Skin epidermis (tissue), 12 donors: ENCODE data around the gene ADAM12.
"Not testable (repeated sequence)": the region's sequence is repeated elsewhere in the genome, so short reads cannot be mapped to it uniquely, and the experiment has no call there.

Source experiments
- H3K27ac ChIP-seq, 21 experiments: fragments of 200-600 bp; sonication (generic) in 11 of 21; one replicate each; pipeline ENCODE4 v1.5.0; 2020; ENCODE audit warnings: mild to moderate bottlenecking in 3 of 21, inconsistent platforms in 2 of 21, moderate library complexity in 2 of 21
- H3K4me3 ChIP-seq, 7 experiments: fragments of 200-600 bp; sonication (generic) in 2 of 7; one replicate each; pipeline ENCODE4 v1.5.0; 2020; ENCODE audit warnings: inconsistent platforms in 2 of 7, mild to moderate bottlenecking in 2 of 7, moderate library complexity in 1 of 7

The ADAM12 gene

DNA sequence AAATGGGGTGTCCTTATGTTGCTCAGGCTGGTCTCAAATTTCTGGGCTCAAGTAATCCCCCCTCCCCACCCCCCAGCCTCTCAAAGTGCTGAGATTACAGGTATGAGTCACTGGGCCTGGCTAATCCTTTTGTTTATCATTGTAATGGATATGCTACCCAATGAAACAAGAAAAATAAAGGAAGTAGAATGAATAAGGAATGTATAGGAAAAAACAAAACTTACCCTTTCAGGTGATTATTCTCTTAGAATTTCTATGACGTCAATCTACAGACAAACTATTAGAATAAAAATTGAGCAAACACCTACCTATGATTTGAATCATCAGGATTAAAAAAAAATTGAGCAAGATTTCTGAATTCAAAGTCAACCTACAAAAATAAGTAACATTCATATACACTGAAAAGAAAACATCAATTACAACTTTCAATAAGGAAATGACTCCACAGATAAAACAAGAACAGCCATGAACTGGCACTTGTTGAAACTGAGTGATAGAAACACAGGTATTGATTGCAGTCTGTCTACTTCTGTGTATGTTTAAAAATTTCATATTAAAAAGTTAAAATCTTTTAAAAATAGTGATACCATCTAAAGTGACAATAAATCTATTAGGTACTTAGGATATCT is 12.2 kb downstream of the ADAM12 start:
- Histone ChIP-seq H3K4me3 (no peak overlapping the region), H3K27ac (no peak overlapping the region)

DNA sequence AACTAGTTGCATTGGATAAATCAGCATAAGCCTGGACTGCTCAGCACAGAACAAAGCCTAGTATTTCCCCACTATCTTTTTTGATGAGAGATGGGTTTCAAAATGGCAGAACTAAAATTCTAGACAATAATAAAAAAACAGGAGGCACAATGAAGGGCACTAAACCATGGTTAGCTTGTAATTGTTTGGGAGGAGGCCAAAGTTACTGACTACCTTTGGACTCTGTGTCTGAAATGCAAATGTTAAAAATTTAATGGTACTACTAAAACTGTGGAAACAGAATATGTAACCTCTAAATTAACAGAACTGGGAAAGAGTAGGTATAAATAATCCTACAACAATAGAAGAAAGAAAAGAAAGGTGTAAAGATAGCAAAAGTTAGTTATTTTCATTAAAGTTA is 13.0 kb downstream of the ADAM12 start:
- no peak overlapping the region for H3K27ac ChIP-seq

DNA sequence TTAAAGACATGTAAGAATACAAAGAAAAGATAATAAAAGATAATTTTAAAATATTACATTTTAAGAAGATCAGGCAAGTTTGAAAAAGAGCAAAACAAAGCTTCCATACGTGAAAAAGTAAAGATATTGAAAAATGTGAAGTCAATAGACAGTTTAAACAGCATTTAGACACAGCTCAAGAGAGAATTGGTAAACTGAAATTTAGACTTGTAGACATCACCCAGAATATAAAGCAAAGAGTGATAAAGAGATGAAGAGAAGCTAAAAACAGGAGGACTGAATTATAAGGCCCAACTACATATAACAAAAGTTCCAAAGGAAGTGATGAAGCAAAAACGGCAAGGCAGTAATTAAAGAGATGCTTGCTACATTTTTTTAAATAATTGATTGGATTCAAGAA is 13.8 kb downstream of the ADAM12 start:
- Histone ChIP-seq H3K4me3 (no peak overlapping the region), H3K27ac (no peak overlapping the region)

More for the DNA sequence above, 13.0 kb downstream of the ADAM12 start:
- H3K4me3 ChIP-seq: no peak overlapping the region

DNA sequence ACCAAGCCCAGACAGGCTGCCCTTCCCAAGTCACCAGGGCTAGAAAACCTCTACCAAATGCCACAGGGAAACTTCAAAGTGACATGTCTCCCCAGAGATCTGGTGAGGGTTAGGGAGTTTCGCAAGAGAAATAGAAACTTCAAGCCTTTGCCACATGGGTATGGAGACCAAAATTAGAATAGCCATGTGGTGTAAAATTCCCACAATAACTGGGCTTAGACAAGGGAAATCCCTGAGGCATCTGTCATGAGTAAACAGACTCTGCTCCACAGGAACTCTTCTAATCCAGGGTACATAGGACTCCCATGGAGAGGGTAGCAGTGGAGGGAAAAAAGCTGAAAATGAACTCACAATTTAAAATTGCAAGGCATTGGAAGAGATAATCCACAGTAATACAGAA is 14.3 kb downstream of the ADAM12 start:
- Histone ChIP-seq H3K4me3 (no peak overlapping the region), H3K27ac (peak overlapping the region in 2 of 21 experiments; percentile 18 to 31)

DNA sequence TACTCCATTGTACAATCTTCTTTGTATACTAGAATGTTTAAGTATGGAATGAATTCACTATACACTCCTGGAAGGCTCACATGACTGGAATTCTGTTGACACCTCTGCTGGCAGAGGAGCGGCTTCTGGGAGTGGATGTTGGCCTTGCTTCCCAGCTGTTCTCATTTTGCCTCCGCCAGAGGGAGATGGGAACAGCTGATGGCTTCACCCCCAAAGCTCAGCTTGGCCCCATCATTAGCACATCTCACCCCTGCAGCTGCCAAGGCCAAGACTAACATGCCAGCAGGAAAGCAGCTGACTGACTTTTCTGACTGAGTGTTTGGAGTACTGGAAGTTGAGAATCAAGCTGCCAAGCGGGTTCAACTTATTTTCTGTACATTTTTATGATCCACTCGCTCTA is 15.1 kb downstream of the ADAM12 start:
- Histone ChIP-seq H3K4me3 (no peak overlapping the region), H3K27ac (peak overlapping the region in 3 of 21 experiments; percentile 18 to 61 (median 40))

DNA sequence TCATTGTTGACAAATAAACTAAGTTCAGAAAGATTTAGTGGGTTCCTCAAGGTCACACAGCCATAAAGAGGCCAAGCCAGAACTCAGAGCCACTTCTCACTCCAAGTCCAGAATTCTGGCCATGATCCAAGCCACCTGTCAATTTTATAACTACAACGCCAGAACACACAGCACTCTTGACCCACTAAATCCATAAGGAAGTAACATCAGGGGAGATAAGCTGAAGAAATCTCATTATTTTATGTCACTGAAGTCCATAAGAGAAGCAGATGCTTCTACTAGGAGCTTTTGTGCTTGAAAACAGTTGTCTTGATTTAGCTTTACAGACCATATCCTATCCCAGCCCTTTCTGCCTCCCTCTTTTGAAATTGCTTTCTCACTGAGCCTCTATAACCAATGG is 15.9 kb downstream of the ADAM12 start:
- no peak overlapping the region for H3K27ac ChIP-seq
- no peak overlapping the region for H3K4me3 ChIP-seq

DNA sequence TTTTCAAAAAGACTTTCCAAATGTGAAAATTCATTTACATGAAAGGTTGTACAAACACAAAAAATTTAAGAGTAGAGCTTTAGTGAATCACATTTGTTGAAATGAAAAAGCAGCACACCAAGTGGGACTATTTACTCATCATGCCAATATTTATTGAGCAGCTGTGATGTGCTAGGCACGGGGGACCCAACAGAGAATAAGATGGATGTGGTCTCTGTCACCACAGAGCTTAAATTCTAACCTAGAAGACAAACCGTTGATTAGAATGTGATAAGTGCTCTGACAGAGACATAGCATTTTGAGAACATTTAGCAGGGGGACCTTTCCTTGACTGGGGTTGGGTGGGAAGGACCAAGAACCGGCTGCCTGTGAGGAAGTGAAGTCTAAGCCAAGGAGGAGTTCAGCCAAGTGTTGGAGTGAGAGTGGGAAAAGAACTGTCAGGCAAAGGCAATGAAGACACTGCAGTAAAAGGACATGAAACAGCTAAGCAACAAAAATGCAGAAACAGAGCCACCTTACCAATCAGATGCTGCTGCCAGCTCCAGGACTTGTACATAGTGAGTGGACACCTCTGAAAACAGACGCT is 19.1 kb downstream of the ADAM12 start:
- Histone ChIP-seq H3K27ac (no peak overlapping the region), H3K4me3 (no peak overlapping the region)

DNA sequence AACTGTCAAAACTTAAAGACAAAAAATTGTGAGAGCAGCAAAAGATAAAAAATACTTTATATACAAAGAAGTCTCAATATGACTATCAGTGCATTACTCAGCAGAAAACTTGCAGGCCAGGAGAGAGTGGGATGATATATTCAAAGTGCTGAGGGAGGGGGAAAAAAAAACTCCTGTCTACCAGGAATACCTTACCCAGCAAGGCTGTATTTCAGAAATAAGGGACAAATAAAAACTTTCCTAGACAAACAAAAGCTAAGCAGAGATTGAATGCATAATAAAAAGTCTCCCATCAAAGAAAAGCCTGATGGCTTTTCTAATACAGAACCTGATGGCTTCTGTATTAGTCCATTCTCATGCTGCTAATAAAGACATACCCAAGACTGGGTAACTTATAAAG is 31.1 kb downstream of the ADAM12 start:
- no peak overlapping the region for H3K4me3 ChIP-seq
- H3K27ac ChIP-seq: no peak overlapping the region

DNA sequence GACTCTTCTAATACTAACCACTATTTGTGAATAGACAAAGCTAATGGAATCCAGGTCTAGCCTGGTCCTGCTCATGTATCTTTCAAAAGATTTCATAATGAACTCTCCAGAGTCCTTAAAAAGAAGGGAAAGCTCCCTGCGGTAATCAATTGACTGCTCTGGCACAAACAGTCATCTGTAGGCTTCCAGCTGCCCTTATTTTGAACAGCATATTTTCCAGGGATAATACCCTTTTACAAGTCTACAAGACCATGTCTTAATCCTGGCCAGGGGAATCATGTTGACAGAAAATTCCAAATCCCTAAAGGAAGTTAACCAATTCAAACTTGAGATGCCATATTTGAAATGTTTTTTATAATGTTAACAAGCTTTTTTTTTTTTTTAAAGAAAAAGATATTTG is 34.6 kb downstream of the ADAM12 start:
- H3K4me3 ChIP-seq: no peak overlapping the region
- H3K27ac ChIP-seq: no peak overlapping the region

DNA sequence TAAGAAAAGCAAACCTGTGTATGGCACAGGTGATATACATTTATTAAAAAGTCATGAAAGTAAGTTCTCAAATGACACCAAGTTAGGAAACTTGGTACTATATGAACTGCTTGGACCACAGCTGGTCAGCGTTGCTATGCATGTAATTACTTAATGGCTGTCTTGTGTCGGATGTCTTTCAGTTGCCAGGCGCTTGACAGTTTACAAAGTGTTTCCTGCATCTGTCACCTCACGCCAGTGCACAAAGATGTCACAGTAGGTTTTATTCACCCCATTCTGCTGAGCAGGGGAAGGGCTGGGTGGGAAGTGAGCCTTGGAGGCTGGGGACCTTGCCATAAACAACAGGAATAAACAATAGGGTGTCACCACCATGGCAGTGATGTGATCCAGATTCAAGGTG is 35.8 kb downstream of the ADAM12 start:
- H3K4me3 ChIP-seq: no peak overlapping the region
- no peak overlapping the region for H3K27ac ChIP-seq

DNA sequence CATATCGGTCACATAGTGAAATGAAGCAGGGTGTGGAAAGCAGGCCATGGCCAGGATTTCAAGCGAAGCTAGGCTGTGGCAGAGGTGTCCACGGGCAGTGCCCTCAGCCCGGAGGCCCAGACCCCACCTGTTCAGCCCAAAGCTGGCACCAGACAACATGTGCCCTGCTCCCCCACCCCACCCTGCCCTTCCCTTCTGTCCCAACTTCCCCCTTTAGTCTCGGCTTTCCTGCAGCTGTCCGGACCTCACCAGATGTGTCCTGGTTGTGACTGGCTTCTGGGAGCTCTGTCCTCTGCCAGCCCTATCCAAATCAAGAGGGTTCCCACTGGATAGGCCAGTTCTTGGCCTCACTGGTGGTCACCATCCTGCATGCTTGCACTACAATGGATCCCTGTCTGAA is 37.3 kb downstream of the ADAM12 start:
- H3K4me3 ChIP-seq: no peak overlapping the region
- peak overlapping the region in 1 of 21 experiments; percentile 6 for H3K27ac ChIP-seq

DNA sequence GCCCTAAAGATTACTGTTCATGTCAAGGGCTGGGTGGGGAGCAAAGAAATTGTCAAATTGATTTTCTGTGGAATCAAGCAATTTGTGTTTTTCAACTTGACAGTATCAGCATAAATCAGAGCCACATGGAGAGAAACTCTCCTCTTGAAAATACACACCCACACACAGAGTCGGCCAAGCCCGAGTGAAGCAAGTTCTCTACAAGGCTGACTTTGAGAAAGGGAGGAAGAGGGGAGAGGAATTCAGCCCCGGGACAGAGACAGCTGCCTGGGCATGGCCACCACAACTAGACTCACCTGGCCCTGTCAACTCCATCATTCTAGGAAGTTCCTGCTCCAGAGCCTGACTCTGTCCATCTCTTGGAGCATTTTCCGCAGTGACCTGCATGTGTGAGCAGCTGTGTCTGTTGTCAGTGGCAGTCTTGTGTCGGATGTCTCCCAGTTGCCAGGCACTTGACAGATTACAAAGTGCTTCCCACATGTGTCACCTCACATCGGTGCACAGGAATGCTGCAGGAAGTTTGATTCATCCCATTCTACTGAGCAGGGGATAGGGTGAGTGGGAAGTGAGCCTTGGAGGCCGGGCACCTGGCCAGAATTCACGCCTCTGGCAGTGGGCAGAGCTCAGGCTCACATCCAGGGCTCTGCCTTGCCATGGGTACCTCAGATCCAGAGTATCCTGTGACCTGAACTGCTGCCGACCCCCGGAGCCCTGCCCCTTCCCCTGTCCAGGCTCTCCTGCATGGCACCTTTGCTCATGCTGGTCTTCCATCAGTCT is 37.9 kb downstream of the ADAM12 start:
- Histone ChIP-seq H3K4me3 (no peak overlapping the region), H3K27ac (peak overlapping the region in 3 of 21 experiments; percentile 6 to 7 (median 6))

DNA sequence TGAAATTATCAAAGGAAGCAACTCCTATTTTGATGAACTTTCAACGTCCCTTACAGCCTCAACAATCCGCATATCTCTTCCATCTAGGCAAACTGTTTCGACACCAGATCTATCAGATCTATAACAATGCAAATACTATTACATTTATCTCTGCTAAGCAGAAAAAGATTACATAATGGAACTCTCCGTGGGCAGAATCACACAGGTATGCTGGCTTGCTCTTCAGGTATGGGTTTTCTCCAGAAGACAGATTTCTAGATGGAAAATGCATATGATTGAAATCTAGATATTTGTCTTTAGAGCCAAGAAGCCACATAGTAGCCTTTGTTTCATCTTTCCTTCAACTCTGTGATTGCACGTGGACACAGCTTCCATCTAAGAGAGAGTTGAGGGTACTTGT is 38.6 kb downstream of the ADAM12 start:
- Histone ChIP-seq H3K27ac (peak overlapping the region in 1 of 21 experiments; percentile 6), H3K4me3 (no peak overlapping the region)

DNA sequence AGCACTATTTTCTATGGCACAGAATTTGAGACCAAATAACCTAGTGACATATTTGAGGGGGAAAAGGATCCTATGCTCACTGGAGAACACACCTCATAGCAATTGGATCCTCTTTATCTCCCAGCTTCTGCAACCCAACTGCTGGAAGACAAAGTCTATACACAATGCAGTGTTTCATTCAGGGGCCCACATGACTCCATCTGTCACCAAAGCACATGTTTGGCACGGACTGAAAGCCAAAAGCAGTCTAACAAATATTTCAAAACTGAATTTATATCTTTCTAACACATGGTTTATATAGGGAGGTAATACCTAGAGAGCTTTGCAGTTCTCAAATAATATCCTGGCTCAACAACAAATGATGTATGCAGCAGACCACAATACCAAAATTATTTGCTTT is 39.2 kb downstream of the ADAM12 start:
- H3K4me3 ChIP-seq: no peak overlapping the region
- H3K27ac ChIP-seq: no peak overlapping the region

DNA sequence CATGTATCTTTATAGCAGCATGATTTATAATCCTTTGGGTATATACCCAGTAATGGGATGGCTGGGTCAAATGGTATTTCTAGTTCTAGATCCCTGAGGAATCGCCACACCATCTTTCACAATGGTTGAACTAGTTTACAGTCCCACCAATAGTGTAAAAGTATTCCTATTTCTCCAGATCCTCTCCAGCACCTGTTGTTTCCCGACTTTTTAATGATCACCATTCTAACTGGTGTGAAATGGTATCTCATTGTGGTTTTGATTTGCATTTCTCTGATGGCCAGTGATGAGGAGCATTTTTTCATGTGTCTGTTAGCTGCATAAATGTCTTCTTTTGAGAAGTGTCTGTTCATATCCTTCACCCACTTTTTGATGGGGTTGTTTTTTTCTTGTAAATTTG is 44.8 kb downstream of the ADAM12 start:
- not testable (repeated sequence) for H3K4me3 ChIP-seq, H3K27ac ChIP-seq

DNA sequence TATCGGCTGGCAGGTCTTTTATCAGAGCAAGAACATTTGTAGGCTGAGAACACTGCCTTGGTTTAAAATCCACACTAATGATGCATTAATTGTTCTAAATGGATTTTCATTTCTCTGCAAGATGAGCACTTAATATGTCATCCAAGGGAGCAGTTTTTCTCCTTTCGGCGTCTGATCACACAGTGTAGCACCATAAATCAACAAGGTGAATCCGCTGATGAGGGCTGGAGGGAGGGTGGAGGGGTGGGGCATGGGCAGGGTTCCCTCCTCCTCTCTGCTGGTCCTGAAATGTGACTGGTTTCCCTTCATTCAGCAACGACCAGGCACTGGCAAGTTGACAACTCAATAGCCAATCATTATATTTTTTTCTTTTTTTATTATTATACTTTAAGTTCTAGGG is 45.6 kb downstream of the ADAM12 start:
- H3K4me3 ChIP-seq: no peak overlapping the region
- no peak overlapping the region for H3K27ac ChIP-seq

DNA sequence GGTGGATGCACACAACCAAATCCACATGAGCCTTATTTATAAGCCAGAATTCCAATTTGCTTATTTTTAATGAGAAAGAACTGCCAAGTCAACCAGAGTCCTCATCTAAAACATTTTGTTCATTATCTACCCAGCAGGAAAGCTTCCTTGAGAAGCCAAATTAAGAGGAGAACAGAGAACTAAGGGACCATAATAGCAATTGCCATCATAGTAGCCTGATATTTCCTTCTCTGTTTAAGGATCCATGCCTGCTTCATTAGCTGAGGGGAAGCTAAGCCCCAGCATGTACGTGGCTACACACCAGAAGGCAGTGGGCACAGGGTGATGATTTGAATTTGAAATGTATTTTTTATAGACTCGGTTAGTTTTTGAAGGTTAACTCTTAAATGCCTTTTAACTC is 46.8 kb downstream of the ADAM12 start:
- no peak overlapping the region for H3K4me3 ChIP-seq

DNA sequence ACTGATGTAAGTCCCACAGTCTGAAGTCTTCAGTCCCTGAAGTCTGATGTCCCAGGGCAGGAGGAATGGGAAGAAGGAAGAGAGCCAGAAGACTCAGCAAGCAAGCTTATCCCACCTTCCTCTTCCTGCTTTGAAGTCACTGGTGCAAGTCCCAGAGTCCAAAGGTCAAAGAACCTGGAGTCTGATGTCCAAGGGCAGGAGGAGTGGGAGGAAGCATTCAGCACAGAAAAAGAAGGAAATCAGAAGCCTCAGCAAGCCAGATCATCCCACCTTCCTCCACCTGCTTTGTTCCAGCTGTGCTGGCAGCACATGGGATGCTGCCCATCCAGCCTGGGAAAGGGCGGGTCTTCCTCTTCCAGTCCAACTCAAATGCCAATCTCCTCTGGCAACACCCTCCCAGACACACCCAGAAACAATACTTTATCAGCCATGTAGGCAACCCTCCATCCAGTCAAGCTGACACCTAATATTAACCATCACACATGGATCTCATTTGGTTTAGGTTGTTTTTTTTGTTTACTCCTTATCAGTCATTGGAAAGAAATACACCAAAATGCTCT is 50.9 kb downstream of the ADAM12 start:
- no peak overlapping the region for H3K27ac ChIP-seq
- no peak overlapping the region for H3K4me3 ChIP-seq

More for the DNA sequence above, 46.8 kb downstream of the ADAM12 start:
- H3K27ac ChIP-seq: no peak overlapping the region

DNA sequence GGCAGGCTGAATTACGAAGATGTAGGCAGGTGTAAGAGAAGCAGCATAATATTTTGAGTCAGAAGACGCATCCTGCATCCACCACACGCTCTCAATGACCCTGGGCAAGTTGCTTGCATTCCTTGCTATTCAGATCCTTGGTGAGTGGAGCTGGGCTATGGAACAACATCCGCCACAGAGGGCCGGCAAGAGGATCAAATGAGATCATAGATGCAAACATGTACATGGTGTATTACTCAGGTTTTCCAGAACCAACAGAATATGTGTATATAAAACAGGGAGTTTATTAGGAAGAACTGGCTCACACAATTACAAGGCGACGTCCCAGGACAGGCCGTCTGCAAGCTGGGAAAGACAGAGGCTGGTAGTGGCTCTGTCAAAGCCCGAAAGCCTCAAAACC is 51.5 kb downstream of the ADAM12 start:
- Histone ChIP-seq H3K4me3 (no peak overlapping the region), H3K27ac (no peak overlapping the region)

DNA sequence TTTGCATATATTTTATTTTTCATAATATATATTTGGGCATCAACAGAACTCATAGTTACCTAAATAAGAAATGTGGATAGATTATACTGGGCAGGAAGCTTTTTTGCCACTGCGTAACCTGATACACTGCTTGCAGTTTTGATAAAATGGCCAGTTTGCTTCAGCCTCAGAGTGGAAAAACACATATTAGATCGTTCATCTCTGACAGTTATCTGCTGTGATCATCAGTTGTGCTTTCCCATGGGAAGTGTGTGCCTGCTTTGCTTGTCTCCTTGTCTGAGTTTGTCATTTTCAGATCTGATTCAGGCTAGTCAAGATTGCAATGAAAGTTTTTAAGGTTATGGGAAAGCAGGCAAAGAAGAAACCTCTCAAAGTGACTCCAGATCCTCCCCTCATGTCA is 54.0 kb downstream of the ADAM12 start:
- no peak overlapping the region for H3K4me3 ChIP-seq
- H3K27ac ChIP-seq: no peak overlapping the region

DNA sequence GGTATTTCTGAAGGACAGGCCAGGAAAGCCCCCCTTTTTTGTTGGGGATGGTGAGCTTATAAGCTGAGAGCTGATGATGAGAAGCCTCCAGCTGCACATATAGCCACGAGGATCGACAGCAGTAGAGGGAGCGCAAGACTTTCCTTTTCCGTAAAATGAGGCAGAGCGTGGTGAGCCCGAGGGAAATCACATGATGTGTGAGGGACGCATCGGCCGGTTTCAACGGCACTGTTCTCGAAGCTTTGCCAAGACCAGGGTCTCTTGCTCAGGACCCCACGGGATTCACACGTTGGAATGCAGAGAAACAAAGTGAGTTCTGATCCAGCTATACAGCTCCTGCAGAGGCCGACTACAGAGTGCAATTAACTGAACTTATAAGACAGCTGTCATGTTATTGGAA is 55.7 kb downstream of the ADAM12 start:
- Histone ChIP-seq H3K4me3 (no peak overlapping the region), H3K27ac (no peak overlapping the region)
